C4-2B (cell line): Measurements from ENCODE around the gene OR5B3.
"Not testable (repeated sequence)": the region's sequence is repeated elsewhere in the genome, so short reads cannot be mapped to it uniquely, and the experiment has no call there.

Experiments used
- H3K27ac ChIP-seq: fragments of 450-650 bp; 2 replicates; pipeline ENCODE4 v1.5.1; 2017
- ZFX ChIP-seq: fragments of 450-650 bp; IDR thresholded peaks from 2 replicates; pipeline ENCODE4 v1.6.1; 2017
- TF ChIP-seq, protein P1 (sequence below): fragments of 450-650 bp; conservative IDR thresholded peaks from 2 replicates; pipeline ENCODE4 v1.5.1; 2017; ENCODE audit warnings: mild to moderate bottlenecking

Gene OR5B3

DNA sequence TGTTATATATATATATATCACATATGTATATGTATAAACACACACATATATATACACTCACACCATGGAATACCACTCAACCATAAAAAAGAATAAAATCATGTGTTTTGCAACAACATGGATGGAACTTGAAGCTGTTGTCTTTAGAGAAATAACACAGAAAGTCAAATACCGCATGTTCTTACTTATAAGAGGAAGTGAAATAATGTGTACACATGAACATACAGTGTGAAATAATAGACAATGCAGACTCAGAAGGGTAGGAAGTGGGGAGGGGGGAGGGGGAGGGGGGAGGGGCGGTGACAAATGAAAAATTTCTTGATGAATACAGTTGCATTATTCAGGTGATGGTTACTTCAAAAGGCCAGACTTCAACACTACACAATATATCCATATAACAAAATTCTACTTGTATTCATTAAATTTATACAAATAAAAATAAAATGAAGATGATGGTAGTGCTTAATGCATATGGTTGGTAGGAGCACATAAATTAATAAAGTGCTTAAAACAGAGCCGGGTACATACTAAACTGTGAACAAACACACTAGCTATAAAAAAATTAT is 27.0 kb upstream of the OR5B3 start:
- TF ChIP-seq, protein P1, sequence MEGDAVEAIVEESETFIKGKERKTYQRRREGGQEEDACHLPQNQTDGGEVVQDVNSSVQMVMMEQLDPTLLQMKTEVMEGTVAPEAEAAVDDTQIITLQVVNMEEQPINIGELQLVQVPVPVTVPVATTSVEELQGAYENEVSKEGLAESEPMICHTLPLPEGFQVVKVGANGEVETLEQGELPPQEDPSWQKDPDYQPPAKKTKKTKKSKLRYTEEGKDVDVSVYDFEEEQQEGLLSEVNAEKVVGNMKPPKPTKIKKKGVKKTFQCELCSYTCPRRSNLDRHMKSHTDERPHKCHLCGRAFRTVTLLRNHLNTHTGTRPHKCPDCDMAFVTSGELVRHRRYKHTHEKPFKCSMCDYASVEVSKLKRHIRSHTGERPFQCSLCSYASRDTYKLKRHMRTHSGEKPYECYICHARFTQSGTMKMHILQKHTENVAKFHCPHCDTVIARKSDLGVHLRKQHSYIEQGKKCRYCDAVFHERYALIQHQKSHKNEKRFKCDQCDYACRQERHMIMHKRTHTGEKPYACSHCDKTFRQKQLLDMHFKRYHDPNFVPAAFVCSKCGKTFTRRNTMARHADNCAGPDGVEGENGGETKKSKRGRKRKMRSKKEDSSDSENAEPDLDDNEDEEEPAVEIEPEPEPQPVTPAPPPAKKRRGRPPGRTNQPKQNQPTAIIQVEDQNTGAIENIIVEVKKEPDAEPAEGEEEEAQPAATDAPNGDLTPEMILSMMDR, result no peak
- no peak for TF ChIP-seq ZFX
- no peak overlapping the region for H3K27ac ChIP-seq

DNA sequence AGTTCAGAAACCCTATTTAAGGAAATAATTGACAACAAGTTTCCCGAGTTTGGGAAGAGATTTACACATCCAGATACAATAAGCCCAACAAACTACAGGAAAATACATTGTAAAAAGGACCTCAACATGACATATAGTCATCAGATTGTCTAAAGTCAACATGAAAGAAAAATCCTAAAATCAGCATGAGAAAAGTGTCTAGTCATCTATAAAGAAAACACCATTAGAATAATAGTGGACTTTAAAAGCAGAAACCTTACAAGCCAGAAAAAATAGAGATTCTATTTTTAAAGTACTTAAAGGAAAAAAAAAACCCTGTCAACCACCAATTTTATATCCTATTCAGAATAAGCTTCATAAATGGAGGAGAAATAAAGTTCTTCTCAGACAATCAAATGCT is 22.6 kb upstream of the OR5B3 start:
- no peak overlapping the region for H3K27ac ChIP-seq
- TF ChIP-seq ZFX, result no peak
- TF ChIP-seq, protein P1, result no peak

DNA sequence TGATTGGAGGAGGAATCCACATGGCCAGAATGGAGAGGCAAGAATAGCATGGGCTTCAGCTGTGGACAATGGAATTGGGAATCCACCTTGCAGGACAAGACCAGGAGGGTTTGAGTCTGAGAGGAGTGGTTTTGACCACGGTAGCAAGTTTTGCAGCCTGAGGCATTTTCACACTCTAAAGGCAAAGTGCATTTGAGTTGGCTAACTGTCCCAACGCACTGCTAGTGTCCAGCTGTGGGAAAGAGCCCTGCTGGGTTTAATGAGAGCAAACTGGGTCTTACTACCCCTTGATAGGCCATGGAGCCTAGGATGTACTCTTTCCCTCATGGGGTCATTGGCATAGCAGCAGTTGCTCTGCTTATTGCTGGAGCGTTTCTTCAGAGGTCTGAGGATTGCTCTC is 21.3 kb upstream of the OR5B3 start, which contains the start of gene OR5B2:
OR5B2 (minus strand) TSS at position 101 of the 400 bp plus-strand sequence. CDS start 4,860 bp downstream, outside the sequence.
- H3K27ac ChIP-seq, result no peak within 1 kb of the TSS
- TF ChIP-seq, protein P1, result no peak
- TF ChIP-seq ZFX, result no peak

DNA sequence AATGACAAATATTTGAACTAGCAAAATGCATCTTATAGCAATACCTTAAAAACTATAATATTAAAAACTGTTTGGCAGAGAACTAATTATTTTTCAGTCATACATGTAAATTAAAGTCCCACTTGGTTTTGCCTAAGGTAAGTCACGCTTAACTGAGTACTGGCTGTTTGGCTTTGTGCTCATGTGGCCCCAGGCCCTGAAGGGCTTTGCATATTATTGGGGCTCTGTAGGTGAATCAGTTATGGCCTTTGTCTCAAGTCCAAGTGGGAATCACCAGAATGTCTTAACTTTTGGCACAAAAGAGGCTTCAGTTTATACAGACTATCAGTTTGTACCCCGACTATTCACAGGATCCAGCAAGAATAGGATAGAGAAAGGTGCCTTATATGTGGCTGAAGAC is 7.1 kb downstream of the OR5B3 start:
- H3K27ac ChIP-seq, result not testable (repeated sequence)

DNA sequence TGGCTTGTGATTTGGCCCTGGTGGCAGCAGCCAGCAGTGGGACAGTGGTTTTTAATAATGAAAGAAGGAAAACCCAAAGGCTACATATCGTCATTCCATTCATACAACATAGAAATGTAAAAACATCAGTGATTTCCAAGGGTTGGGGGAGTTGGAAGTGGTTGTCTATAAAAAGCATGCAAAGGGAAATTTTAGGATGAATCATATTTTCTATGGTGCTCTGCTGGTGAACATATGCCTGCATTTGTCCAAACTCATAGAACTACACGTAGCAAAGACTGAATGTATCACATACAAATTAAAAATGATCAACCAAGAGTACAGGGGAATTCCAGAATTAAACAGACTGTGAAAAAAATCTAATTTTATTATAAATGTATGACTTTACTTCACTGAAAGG is 11.1 kb downstream of the OR5B3 start:
- no peak for TF ChIP-seq ZFX
- TF ChIP-seq, protein P1, result no peak
- H3K27ac ChIP-seq, result no peak overlapping the region

DNA sequence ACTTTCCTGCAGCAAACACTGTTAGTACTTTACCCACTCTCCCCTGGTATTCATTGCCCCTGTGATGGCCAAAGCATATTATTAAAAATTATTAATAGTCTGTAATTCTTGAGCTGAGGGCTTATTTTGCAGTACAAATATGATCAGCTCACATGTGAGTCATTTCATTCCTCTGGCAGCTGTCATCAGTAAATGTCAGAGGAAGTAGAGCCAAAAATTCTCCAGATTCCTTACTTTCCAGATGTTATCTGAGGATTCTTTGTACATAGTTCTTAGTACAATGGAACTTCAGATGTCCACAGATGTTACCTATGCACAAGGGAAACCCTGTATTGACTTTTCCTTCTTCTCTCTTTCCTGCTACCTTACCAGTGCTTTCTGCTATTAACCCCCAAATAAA is 12.5 kb downstream of the OR5B3 start:
- TF ChIP-seq, protein P1, result no peak
- TF ChIP-seq ZFX, result no peak
- H3K27ac ChIP-seq, result no peak overlapping the region

DNA sequence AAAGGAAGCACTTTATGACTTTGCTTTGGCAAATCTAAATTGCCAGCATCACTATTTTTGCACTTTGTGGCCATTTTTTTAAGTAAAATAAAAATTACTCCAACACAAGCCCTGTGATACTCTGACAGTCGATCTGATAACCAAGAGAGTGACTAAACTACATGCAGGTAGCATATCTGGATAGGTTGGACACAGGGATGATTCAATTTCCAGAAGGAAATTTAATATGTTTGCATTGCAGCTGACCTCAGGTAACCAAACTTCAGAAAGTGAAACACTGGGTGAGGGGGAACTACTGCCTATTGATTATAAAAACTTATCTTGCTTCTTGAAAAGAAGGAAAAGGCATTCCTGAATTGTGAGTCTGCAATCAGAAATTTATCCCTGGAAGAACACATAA is 13.9 kb downstream of the OR5B3 start:
- TF ChIP-seq, protein P1, result no peak
- no peak for TF ChIP-seq ZFX
- H3K27ac ChIP-seq, result no peak overlapping the region

DNA sequence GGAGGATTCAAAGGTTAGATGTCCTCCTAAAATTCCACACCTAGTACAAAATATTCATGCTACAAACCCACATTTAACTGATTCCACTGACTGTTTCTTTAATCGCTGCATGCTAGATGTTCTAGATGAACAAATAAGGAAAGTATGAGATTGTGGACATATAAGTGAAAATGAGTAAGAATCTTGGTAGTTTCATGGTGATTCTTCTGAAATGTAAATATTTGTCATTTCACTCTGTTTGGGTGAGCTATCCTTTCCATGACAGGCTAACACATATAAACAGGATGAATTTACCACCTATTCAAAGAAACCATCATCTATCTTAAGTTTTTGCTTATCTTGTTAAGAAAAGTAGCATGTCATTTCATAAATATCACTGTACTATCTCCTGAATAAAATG is 14.8 kb downstream of the OR5B3 start:
- no peak overlapping the region for H3K27ac ChIP-seq
- TF ChIP-seq ZFX, result no peak
- TF ChIP-seq, protein P1, result no peak
